ENCODE measurements around the gene NAA80. TPM values are rescaled to one million over a fixed set of nuclear protein-coding genes. Genes with fewer than 3 reads are reported as not detected.

NAA80 gene
- total and polyA plus RNA-seq, 8 donors: 2.6 to 15.6 (median 5.2) TPM

- no peak for TF ChIP-seq CTCF (IDR thresholded peaks at IDR 0.05)
- ATAC-seq: peak; percentile 71 to 77 (median 74)
- H3K27ac ChIP-seq: peak within 1 kb of the TSS; percentile 87 to 94 (median 90)
- H3K4me1 ChIP-seq: peaks cover 25 to 49% (median 29%) of the 10 kb centered on the region in 3 donors
- no peaks in the 10 kb centered on the region for H3K9me3 ChIP-seq
- FAIRE-seq: no peak
- peak; percentile 84 to 95 (median 94) for DNase-seq
- H3K36me3 ChIP-seq: no peaks in the 10 kb centered on the region
- H3K27me3 ChIP-seq: no peaks in the 10 kb centered on the region
- H3K4me3 ChIP-seq: peak within 1 kb of the TSS; percentile 21 to 58 (median 44)
- 11 to 12% methylated on average over 21 of the region's 21 CpGs for WGBS, 2 donors
- intact Hi-C loops (cut with DNase I): no loop called here
These were observed 30.3 kb downstream of the NAA80 start, which contains the start of gene SEMA3B for GRCh38 chr3:50268703-50269451. TSS of gene SEMA3B (plus strand) at chr3:50269147. CDS start at chr3:50269241, 94 bp downstream.

- no peaks in the 10 kb centered on the region for H3K9me3 ChIP-seq
- ATAC-seq (no peak), FAIRE-seq (no peak), DNase-seq (no peak)
- H3K27me3 ChIP-seq: no peaks in the 10 kb centered on the region
- H3K36me3 ChIP-seq: no peaks in the 10 kb centered on the region
- intact Hi-C loops (cut with DNase I): no loop called here
- peak overlapping the region; percentile 87 to 94 (median 90) for H3K27ac ChIP-seq
- TF ChIP-seq CTCF (IDR thresholded peaks at IDR 0.05): no peak
- peak overlapping the region in 2 of 4 donors; percentile 49 to 58 for H3K4me3 ChIP-seq
- WGBS, 2 donors: 25 to 28% methylated on average over 3 of the region's 3 CpGs
- peaks cover 25 to 45% (median 29%) of the 10 kb centered on the region in 3 donors for H3K4me1 ChIP-seq
These were observed 30.9 kb downstream of the NAA80 start for GRCh38 chr3:50268276-50268675.

GRCh38 chr3:50267280-50267913, 31.8 kb downstream of the NAA80 start:
- FAIRE-seq (no peak), ATAC-seq (peak; percentile 40 to 59 (median 46)), DNase-seq (peak; percentile 70 to 92 (median 80))
- Histone ChIP-seq H3K27me3 (no peaks in the 10 kb centered on the region), H3K4me1 (peaks cover 25 to 41% (median 25%) of the 10 kb centered on the region in 3 donors), H3K36me3 (no peaks in the 10 kb centered on the region), H3K9me3 (no peaks in the 10 kb centered on the region), H3K4me3 (peak overlapping the region; percentile 6 to 52 (median 32)), H3K27ac (peak overlapping the region; percentile 87 to 94 (median 90))
- 9 to 11% methylated on average over 22 of the region's 22 CpGs for WGBS, 2 donors
- TF ChIP-seq CTCF (IDR thresholded peaks at IDR 0.05): no peak
- intact Hi-C loops (cut with DNase I): no loop called here

GRCh38 chr3:50266836-50267235, 32.4 kb downstream of the NAA80 start:
- peaks cover 23 to 41% (median 25%) of the 10 kb centered on the region in 3 donors for H3K4me1 ChIP-seq
- 42 to 48% methylated on average over 7 of the region's 7 CpGs for WGBS, 2 donors
- H3K27ac ChIP-seq: peak overlapping the region; percentile 87 to 94 (median 90)
- no peak for FAIRE-seq
- H3K9me3 ChIP-seq: no peaks in the 10 kb centered on the region
- H3K4me3 ChIP-seq: peak overlapping the region; percentile 6 to 52 (median 32)
- TF ChIP-seq CTCF (IDR thresholded peaks at IDR 0.05): no peak
- ATAC-seq: no peak
- peak in 2 of 6 donors; percentile 28 to 44 for DNase-seq
- H3K27me3 ChIP-seq: no peaks in the 10 kb centered on the region
- no peaks in the 10 kb centered on the region for H3K36me3 ChIP-seq
- intact Hi-C loops (cut with DNase I): no loop called here
